Motor neuron (in vitro differentiated cells): Measurements from ENCODE around the gene PDZK1IP1. TPM values are rescaled to one million over a fixed set of nuclear protein-coding genes. Genes with fewer than 3 reads are reported as not detected.
A peak's percentile ranks its signal among the peaks of the same experiment; 100 is the strongest.

Source experiments
- ATAC-seq, 8 experiments: fragments of 200-7000 bp; cut with Tn5 transposase; replicated peaks in 6 of 8; 2 replicates each; pipeline ENCODE4 v1.8.0; 2021; ENCODE audit warnings: mild to moderate bottlenecking in 8 of 8, moderate library complexity in 8 of 8
- H3K27ac ChIP-seq, 2 donors: fragments of 250-450 bp; sonication (Bioruptor Pico); 2 replicates each; pipeline ENCODE4 v1.9.0; 2021; ENCODE audit warnings: antibody characterized with exemption in 2 of 2, mild to moderate bottlenecking in 2 of 2, moderate library complexity in 1 of 2
- H3K4me1 ChIP-seq, 2 donors: fragments of 250-450 bp; sonication (Bioruptor Pico); replicated peaks in 1 of 2; 2 replicates each; pipeline ENCODE4 v1.6.1; 2021; ENCODE audit warnings: antibody characterized with exemption in 2 of 2, mild to moderate bottlenecking in 2 of 2, moderate library complexity in 1 of 2
- H3K4me3 ChIP-seq, 5 donors: fragments of 250-450 bp; sonication (Bioruptor Pico); 2 replicates each; pipeline ENCODE4 v1.9.0; 2021; ENCODE audit warnings: antibody characterized with exemption in 5 of 5, mild to moderate bottlenecking in 5 of 5, moderate library complexity in 4 of 5
- WGBS, 10 experiments: fragments of 450-650 bp; shearing (Covaris generic); methylation state at CpG; one replicate each; pipeline ENCODE4 v1.0.0; 2022; 5-methylcytosine and 5-hydroxymethylcytosine counted together
- in situ Hi-C, 9 experiments: fragments of 400-800 bp; cut with MboI; loops; one replicate each; pipeline ENCODE4 v1.15.0; 2021; ENCODE audit warnings: low sequenced_read_pairs in 9 of 9, low pct_unique_long_range_greater_than_20kb in 2 of 9; ENCODE audit not compliant: unreplicated experiment in 9 of 9
- total RNA-seq, 8 experiments: library from RNA; unstranded; fragments of 300-600 nt; gene quantifications; 2 replicates each; pipeline versions ENCODE4 v1.2.3 to v1.2.4, GENCODE V29; 2022

Gene PDZK1IP1
- total RNA-seq, 8 experiments from 2014 or later, result 0.71 to 3.2 (median 1.0) TPM; not detected in 5

DNA sequence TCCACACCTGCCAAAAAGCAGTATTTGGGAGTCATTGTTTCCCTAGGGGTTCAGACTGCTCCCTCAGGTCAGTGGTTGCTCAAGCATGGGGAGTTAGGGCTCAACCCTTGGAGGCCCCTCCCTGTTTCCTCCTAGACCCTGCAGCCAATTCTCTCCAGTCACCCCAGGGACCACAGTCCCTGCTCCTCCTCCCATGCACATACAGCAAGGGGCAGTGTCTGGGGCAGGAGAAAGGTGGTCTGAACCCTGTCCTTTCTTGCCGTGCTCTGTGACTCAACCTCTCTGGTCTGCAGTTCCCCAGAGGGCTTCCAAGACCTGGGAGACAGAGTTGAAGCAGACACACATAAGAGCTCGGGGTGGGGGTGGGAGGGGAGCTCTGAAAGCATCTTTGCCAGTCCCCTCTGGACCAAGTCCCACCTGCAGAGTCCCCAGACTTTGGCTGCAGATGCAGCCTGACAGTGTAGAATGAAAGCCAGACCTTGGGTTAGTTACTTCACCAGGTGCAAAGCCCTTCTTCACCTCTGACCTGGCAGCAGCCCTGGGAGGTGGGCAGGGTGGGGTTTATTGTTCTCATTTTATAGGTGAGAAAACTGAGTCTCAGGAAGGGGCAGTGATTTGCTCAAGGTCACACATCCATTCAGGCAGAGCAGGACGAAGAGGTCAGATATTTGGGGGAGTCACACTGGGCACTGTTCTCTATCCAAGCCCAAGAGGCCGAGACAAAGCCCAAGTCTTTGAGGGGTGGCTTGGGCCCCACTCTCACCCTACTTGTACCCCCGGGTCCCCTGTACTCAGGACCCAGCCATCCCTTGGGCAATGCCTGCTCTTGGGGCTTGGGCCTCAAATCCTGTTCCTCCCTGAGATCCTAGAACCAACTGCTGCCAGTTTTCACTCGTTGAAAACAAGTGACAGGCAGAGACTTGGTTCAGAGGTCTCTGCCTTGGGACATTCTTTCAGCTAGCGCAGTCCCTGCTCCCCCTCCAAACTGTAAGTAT, 748 bp downstream of the PDZK1IP1 start:
- no peak overlapping the region for H3K27ac ChIP-seq
- in situ Hi-C loops, result loop anchor here in 6 of 9 experiments (10.0 to 25.0 kb wide), 6 partner anchors 76 to 798 kb away; partner anchors contain the start of genes FOXE3 (in 2 of the 6), FOXD2 (in 1 of the 6) and TRABD2B (in 1 of the 6)
- no peak for ATAC-seq
- 65 to 94% (median 78%) methylated on average over 2 to 6 of the region's 7 CpGs; no CpG with 5 or more reads in 4 of the 10 experiments for WGBS, 10 experiments
- peaks cover 0 to 8% of the 10 kb centered on the region in 2 donors for H3K4me1 ChIP-seq
- no peak overlapping the region for H3K4me3 ChIP-seq

DNA sequence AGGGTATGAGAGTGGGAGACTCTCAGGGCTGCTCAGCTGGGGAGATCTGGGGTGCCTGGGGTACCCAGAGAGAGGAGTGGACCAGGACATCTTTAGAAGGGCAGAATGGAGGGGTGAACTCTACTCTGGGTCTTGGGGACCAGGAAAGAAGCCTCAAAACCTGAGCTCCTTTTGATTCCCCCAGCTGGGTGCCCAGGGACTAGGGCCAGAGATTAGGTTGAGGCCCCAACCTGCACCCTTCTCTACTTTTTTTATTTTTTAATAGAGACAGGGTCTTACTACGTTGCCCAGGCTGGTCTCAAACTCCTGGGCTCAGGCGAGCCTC, 1.9 kb downstream of the PDZK1IP1 start:
- no peak for ATAC-seq
- Histone ChIP-seq H3K4me1 (peaks cover 0 to 4% of the 10 kb centered on the region in 2 donors), H3K4me3 (no peak overlapping the region), H3K27ac (no peak overlapping the region)
- WGBS, 10 experiments, result 40 to 93% (median 78%) methylated on average over 1 to 2 of the region's 2 CpGs; no CpG with 5 or more reads in 5 of the 10 experiments
- in situ Hi-C loops, result loop anchor here in 6 of 9 experiments (10.0 to 25.0 kb wide), 6 partner anchors 77 to 799 kb away; partner anchors contain the start of genes FOXE3 (in 2 of the 6), FOXD2 (in 1 of the 6) and TRABD2B (in 1 of the 6)

- Histone ChIP-seq H3K4me3 (no peak overlapping the region), H3K27ac (no peak overlapping the region), H3K4me1 (no peaks in the 10 kb centered on the region)
- WGBS, 10 experiments, result 43 to 76% (median 75%) methylated on average over 4 to 11 of the region's 12 CpGs; no CpG with 5 or more reads in 7 of the 10 experiments
- in situ Hi-C loops, result loop anchor here in 6 of 9 experiments (10.0 to 25.0 kb wide), 6 partner anchors 77 to 800 kb away; partner anchors contain the start of genes FOXE3 (in 2 of the 6), FOXD2 (in 1 of the 6) and TRABD2B (in 1 of the 6)
- no peak for ATAC-seq
Observed at GRCh38 chr1:47187231-47187925, 2.5 kb downstream of the PDZK1IP1 start.

- WGBS, 10 experiments, result 76 to 100% (median 88%) methylated on average over 1 to 11 of the region's 13 CpGs; no CpG with 5 or more reads in 1 of the 10 experiments
- no peaks in the 10 kb centered on the region for H3K4me1 ChIP-seq
- in situ Hi-C loops, result loop anchor here in 6 of 9 experiments (10.0 to 25.0 kb wide), 6 partner anchors 78 to 801 kb away; partner anchors contain the start of genes FOXE3 (in 2 of the 6), FOXD2 (in 1 of the 6) and TRABD2B (in 1 of the 6)
- ATAC-seq, result no peak
- H3K27ac ChIP-seq, result no peak overlapping the region
- H3K4me3 ChIP-seq, result no peak overlapping the region
Observed at GRCh38 chr1:47186267-47187185, 3.3 kb downstream of the PDZK1IP1 start.

DNA sequence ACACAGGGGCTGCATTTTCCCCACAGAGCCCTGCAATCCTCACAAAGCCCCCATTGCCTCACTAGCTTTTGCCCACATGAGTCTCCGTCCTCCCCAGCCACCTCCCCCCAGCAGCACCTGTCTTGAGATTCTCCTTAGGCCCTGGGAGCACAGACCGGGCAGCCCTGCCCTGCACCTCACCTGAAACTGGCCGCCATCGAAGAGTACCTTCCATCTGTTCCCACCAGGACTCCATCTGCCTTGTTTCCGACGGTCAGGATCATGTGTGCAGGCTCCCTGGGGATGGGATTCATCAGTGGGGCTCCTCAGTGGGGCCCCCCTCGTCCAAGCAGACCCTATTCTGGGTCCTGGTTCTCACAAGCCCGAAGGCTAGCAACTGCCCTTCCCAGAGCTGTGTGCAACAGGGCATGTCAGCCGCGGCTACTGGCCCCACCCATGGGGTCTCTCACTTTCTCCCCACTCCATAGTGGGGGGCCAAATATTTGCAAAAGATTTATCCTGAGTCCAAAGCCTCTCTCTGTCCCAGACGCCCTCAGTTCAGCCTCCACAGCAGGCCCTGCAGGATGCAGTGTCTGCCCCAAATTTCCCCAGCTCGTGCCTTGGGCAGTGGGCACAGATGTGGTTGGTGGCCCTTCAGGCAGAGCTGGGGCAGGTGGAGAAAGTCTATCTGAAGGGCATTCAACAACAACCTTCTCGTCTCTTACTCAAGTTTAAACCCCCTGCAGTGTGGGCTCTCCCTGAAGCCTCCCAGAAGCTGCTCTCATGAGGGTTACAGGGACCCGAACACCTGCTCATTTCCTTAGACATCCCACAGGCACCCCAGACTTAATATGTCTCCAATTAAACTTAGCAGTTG, 4.8 kb downstream of the PDZK1IP1 start:
- WGBS, 10 experiments, result 10 to 90% (median 75%) methylated on average over 1 to 10 of the region's 14 CpGs; no CpG with 5 or more reads in 1 of the 10 experiments
- H3K27ac ChIP-seq, result no peak overlapping the region
- ATAC-seq, result no peak
- in situ Hi-C loops, result loop anchor here in 6 of 9 experiments (10.0 to 25.0 kb wide), 6 partner anchors 80 to 802 kb away; partner anchors contain the start of genes FOXE3 (in 2 of the 6), FOXD2 (in 1 of the 6) and TRABD2B (in 1 of the 6)
- no peaks in the 10 kb centered on the region for H3K4me1 ChIP-seq
- H3K4me3 ChIP-seq, result no peak overlapping the region

DNA sequence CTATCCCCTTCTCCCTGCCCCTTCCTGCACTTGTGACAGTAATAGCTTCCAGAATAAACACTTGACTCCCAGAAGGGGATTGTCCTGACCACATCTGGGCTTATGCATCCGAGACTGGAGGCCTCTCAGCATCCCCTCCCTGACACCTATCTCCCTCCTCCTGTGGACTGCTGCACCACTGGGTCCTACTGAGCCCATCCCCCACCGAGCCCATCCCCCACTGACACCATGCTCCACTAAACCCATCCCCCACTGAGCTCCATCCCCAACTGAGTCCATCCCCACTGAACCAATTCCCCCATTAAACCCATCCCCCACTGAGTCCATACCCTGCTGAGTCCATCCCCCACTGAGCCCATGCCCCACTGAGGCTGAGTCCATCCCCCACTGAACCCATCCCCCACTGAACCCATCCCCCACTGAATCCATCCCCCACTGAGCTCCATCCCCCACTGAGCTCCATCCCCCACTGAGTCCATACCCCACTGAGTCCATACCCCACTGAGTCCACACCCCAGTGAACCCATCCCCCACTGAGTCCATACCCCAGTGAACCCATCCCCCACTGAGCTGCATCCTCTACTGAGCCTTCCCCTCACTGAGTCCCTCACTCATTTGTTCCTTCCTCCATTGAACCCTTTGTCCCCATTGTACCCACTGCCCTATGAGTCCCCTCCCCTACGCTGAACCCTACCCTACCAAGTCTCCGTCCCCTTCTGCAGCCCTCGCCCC, 5.6 kb downstream of the PDZK1IP1 start:
- no peak for ATAC-seq
- H3K27ac ChIP-seq, result no peak overlapping the region
- in situ Hi-C loops, result loop anchor here in 6 of 9 experiments (10.0 to 25.0 kb wide), 6 partner anchors 81 to 803 kb away; partner anchors contain the start of genes FOXE3 (in 2 of the 6), FOXD2 (in 1 of the 6) and TRABD2B (in 1 of the 6)
- H3K4me1 ChIP-seq, result no peaks in the 10 kb centered on the region
- H3K4me3 ChIP-seq, result no peak overlapping the region
- WGBS, 10 experiments, result 73 to 83% methylated on average over 2 to 3 of the region's 5 CpGs; no CpG with 5 or more reads in 8 of the 10 experiments

GRCh38 chr1:47183308-47184089, 6.3 kb downstream of the PDZK1IP1 start:
- Histone ChIP-seq H3K4me1 (no peaks in the 10 kb centered on the region), H3K4me3 (no peak overlapping the region), H3K27ac (no peak overlapping the region)
- 34 to 100% (median 70%) methylated on average over 1 to 6 of the region's 11 CpGs; no CpG with 5 or more reads in 3 of the 10 experiments for WGBS, 10 experiments
- no peak for ATAC-seq
- in situ Hi-C loops, result loop anchor here in 6 of 9 experiments (10.0 to 25.0 kb wide), 6 partner anchors 81 to 804 kb away; partner anchors contain the start of genes FOXE3 (in 2 of the 6), FOXD2 (in 1 of the 6) and TRABD2B (in 1 of the 6)

- no peak overlapping the region for H3K4me3 ChIP-seq
- no peak for ATAC-seq
- in situ Hi-C loops, result loop anchor here in 6 of 9 experiments (10.0 to 25.0 kb wide), 6 partner anchors 82 to 805 kb away; partner anchors contain the start of genes FOXE3 (in 2 of the 6), FOXD2 (in 1 of the 6) and TRABD2B (in 1 of the 6)
- H3K27ac ChIP-seq, result no peak overlapping the region
- no peaks in the 10 kb centered on the region for H3K4me1 ChIP-seq
- WGBS, 10 experiments, result 0 to 90% (median 61%) methylated on average over 1 to 3 of the region's 7 CpGs; no CpG with 5 or more reads in 3 of the 10 experiments
Observed at GRCh38 chr1:47182676-47183235, 7.1 kb downstream of the PDZK1IP1 start.

DNA sequence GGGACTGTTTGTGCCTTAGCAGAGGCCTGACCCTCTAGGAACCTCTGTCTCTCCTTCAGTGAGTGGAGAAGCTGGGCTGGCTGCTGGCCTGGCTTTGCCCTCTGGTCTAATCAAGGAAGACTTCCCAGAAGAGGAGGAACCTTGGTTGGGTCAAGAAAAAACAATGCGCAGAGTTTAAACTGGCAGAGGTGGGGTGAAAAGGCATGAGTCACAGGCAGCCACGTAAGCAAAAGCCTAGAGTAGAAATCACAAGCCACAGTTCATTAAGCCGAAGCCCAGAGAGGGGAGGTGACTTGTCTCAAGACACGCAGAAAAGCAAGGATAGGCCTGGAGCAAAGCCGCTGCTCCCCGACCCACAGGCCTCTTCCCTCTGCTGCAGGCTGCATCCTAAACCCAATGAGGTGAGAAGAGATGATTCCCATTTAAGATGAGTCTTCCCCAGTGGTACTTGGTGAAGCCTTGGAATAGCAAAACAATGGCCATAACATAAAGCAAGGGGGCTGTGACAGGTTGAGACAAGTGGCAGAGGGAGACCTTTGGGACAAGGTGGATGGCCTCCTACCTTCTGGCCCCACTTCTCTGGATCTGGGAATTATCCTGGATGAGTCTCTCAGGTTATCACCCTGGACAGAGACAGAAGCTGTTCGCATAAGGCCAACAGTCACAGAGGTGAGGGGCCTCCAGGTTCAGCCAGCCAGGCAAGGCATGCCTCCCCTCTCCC, 7.7 kb downstream of the PDZK1IP1 start:
- 17 to 100% (median 70%) methylated on average over 1 to 7 of the region's 7 CpGs; no CpG with 5 or more reads in 1 of the 10 experiments for WGBS, 10 experiments
- no peaks in the 10 kb centered on the region for H3K4me1 ChIP-seq
- no peak overlapping the region for H3K27ac ChIP-seq
- no peak overlapping the region for H3K4me3 ChIP-seq
- in situ Hi-C loops, result loop anchor here in 6 of 9 experiments (10.0 to 25.0 kb wide), 6 partner anchors 83 to 805 kb away; partner anchors contain the start of genes FOXE3 (in 2 of the 6), FOXD2 (in 1 of the 6) and TRABD2B (in 1 of the 6)
- peak in 2 of 8 experiments; percentile 13 to 14 for ATAC-seq
